Kidney capillary endothelial cell (primary cell): Measurements from ENCODE around the gene OTULIN.
A peak's percentile ranks its signal among the peaks of the same experiment; 100 is the strongest.

Experiments
- DNase-seq: peaks from one replicate; pipeline ENCODE4 v3.0.0-alpha.2; 2018; ENCODE audit warnings: low spot score

The OTULIN gene

DNA sequence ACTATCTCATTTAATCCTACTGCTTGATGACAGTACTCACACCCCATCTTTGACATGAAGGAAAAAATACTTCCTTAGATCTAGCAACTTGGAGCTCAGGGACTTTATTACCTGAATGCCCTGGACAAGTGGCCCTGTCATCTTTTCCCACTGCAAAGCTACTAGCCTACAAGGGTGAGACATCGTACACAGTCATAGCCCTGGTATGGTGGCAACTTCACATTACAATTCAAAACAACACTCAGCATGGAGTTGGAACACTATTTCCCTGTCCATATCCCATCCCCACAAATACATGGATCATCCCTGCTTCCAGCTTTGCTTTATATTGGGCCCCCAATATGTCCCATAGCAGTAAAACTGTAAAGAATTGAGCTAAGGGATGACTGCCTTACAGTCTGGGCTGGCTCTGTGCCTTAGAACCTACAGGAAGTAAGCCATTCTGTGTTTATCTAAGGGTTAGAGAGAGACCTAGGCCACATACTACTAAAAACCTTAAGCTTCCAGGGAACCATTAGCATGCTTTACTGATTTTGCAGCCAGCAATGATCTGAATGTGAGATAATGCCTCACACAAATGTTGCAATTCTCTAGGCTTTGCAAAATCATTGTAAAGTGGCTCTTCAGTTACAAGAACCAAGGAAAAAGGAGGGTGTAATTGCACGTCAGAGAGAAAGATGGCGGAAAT, 55.9 kb downstream of the OTULIN start:
- DNase-seq, result no peak

DNA sequence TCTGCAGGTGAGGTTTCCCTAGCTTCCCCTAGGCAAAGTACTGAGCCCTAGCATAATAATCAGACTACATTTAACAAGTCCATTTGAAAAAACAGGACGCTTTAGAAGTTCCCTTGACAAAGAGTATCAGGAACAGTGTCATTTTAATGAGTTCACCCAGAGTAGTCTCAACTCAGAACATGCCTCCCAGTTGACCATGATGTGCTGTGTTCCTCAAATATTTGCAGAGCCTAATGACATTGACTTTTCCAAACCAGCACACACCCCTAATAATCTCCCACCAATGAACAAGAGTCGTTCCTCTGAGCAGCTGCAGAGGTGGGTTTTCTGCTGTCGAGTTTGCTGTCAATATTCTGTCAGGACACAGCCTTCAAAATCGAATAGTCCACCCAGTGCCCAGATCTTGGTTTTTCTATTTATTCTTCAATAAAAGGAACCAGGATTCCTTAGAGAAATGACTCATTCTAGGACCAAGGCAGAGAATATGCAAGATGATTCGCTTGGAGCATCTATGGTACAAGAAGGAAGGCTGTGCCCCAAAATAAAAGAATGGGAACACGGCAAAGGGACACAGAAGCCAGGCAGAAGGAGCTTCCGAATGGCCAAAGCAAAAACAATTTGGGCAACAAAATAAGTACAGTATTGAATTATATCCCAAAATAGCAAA, 57.6 kb downstream of the OTULIN start:
- DNase-seq, result no peak

- DNase-seq, result no peak
These were observed 58.4 kb downstream of the OTULIN start for GRCh38 chr5:14722923-14723322.

GRCh38 chr5:14723701-14724132, 59.2 kb downstream of the OTULIN start:
- no peak for DNase-seq

DNA sequence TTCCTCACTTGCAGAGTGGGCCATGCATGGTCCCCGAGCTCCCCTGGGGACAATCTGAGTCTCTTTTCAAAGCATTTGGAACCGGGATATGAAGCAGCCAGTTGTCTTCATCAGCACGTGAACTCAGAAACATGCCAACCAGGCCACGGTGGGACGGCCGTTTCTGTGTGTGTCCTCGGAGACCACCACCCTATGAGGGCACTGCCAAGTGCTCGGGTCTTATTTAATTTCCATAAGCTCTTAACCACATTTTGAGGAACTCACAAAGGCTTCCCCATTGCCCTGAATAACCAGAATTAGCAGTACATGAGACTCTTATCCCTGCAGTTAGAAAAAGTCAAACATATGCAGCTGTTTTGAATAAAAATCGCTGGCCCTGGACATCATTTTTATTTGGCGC, 60.1 kb downstream of the OTULIN start:
- DNase-seq, result no peak

DNA sequence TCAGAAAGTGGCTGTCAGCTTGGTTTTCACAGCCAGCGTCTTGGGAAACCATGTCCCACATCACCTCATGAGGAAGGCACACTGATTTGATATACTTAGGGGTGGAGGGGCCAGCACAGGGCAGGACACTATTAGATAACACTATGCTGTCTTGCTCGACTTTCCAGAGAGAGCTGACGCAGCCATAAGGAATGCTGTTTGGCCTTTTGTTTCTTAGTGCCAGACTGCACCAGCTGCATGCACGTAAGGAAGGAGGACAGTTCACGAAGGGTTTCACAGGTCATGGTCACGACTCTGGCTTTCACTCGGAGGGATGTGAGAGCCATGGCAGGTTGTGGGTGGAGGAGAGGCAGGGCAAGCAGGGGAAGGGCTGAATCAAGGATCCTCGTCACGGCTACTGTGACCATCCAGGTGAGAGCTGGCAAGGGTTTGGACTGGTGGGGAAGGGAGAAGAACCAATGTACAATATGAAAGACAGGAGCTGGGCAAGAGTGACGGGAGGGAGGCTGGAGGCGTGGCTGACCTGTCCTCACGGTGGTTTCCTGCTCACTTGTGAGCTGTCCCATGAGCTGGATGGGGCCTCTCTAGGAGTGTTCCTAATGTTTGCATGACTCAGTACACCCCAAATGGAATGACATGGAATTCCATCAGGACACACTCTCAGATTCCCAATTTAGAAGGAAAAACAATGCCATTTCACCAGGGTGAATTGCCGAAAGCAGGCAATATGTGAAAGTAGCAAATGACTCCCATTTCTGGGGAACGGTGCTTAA, 61.7 kb downstream of the OTULIN start:
- no peak for DNase-seq

DNA sequence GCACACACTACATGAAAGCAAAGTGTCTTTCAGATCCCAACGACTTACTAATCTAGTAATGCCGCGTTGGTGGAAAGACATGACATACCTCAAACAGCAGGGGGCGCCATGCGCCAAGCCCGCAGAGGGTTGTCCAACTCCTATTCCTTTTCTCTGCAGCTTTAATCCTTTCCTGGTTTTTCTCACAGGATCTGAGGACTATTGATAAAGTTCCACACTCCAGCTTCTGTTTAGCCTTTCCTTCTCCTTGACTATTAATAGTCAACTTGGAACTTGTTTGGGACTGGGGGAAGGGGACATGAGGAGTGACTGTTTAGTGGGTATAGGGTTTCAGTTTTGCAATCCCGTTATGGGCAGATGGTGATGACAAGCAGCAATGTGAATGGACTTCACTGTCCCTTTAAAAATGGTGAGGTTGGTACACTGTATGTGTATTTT, 62.9 kb downstream of the OTULIN start:
- peak; percentile 86 for DNase-seq

- no peak for DNase-seq
These were observed 63.5 kb downstream of the OTULIN start for GRCh38 chr5:14727928-14728458.

GRCh38 chr5:14728459-14728938, 64.0 kb downstream of the OTULIN start:
- DNase-seq, result peak; percentile 78

DNA sequence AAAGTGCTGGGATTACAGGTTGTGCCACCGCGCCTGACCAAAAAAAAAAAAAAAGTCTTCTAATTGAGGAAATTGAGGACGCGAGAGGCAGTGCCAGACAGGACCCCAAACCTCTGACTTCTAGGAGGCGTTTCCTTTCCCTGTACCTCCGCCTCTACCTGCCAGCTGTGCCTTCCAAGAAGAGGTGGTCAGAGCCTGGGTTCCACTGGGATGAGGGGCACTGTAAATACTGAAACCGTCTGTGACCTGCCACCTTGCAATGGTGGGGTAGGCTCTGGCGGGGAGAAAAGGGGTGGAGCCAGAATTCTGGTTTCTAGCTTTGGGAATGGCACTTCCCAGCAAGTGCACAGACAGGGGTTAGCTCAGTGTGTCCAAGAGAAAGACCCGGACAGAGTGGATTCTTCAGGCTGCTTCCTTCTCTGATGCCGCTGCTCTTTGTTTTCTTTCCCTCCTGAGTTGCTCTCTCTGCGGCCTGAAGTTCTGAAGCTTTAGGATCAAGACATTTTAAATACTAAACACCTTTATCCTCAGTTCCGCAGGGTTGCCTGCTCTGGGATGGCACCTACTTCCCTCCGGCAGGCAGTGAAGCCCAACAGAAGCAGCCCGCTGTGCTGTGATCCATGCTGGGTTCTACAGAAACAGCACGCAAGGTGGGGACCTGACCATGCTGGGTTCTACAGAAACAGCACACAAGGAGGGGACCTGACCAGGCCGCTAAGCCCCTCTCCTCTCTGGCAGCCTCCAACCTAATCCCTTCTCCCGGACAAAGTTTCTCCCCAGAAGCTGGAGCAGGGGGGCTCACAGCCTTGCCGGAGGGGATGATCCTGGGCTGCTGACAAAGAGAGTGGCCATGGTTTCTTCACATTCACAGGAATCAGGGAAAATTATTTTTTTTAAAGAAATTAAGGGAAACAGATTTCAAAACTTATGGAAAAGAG, 65.2 kb downstream of the OTULIN start:
- no peak for DNase-seq

- DNase-seq, result no peak
These were observed 65.9 kb downstream of the OTULIN start for GRCh38 chr5:14730466-14730865.

GRCh38 chr5:14730881-14731280, 66.4 kb downstream of the OTULIN start:
- no peak for DNase-seq

GRCh38 chr5:14732991-14733390, 68.5 kb downstream of the OTULIN start:
- no peak for DNase-seq

- DNase-seq, result no peak
These were observed 69.1 kb downstream of the OTULIN start for GRCh38 chr5:14733661-14734060.

GRCh38 chr5:14734396-14734795, 69.9 kb downstream of the OTULIN start:
- DNase-seq, result no peak

GRCh38 chr5:14735944-14736343, 71.4 kb downstream of the OTULIN start:
- no peak for DNase-seq

GRCh38 chr5:14737291-14737690, 72.8 kb downstream of the OTULIN start:
- DNase-seq, result no peak

- no peak for DNase-seq
These were observed 73.5 kb downstream of the OTULIN start for GRCh38 chr5:14738050-14738449.

DNA sequence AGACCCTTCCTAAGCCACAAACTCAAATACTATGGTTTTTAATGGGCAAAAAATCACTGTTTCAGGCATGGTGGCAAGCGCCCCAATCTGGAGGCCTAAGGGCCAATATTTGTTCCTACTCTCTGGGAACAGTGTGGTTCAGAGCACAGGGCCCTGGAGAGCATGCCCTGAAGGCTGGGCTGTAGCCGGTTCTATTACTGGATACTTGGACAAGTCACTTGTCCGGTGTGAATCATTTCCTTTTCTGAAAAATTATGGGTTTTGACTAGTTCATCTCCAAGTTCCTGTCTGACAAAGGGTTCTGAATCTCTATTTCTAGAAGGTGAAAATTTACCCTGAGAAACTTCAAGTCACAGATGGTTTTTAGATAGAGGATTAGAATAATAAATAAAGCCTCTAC, 75.0 kb downstream of the OTULIN start:
- DNase-seq, result peak; percentile 90

GRCh38 chr5:14739981-14740380, 75.5 kb downstream of the OTULIN start:
- no peak for DNase-seq

DNA sequence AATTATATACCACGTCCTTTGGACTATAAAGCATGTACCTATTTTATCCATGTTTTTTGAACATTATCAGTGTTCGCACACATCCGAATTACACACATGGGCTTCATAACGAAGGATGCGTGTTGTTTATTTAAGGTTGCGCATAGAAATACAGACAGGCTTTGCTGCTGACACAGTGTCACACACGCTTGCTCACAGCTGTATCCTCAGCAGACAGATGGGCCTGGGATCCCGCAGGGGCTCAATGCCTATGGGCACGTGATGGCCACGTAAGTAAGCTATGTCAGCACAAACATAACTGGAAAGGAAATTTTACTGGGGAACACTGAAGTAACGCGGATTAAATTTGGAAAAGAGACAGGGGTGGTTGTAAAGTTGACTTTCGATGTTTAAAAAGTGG, 76.6 kb downstream of the OTULIN start:
- no peak for DNase-seq
